Osteocyte (in vitro differentiated cells): Measurements from ENCODE around the gene MSLN. TPM values are rescaled to one million over a fixed set of nuclear protein-coding genes. Genes with fewer than 3 reads are reported as not detected.

Experiments used
- DNase-seq: peaks from one replicate; pipeline ENCODE4 v3.0.0; 2021; ENCODE audit warnings: mixed read lengths; ENCODE audit not compliant: unreplicated experiment; ENCODE audit errors: extremely low spot score
- H3K27ac Mint-ChIP-seq: one replicate; pipeline ENCODE4 v1.8.0; 2021; ENCODE audit warnings: mild to moderate bottlenecking, mixed read lengths; ENCODE audit not compliant: unreplicated experiment
- H3K27me3 Mint-ChIP-seq: one replicate; pipeline ENCODE4 v1.8.0; 2021; ENCODE audit warnings: mixed read lengths; ENCODE audit not compliant: unreplicated experiment
- H3K36me3 Mint-ChIP-seq: one replicate; pipeline ENCODE4 v1.8.0; 2021; ENCODE audit warnings: mixed read lengths; ENCODE audit not compliant: unreplicated experiment
- H3K4me1 Mint-ChIP-seq: one replicate; pipeline ENCODE4 v1.8.0; 2021; ENCODE audit warnings: mixed read lengths; ENCODE audit not compliant: unreplicated experiment
- H3K4me3 Mint-ChIP-seq: one replicate; pipeline ENCODE4 v1.8.0; 2021; ENCODE audit warnings: mild to moderate bottlenecking, moderate library complexity, mixed read lengths; ENCODE audit not compliant: unreplicated experiment
- H3K9me3 Mint-ChIP-seq: one replicate; pipeline ENCODE4 v1.8.0; 2021; ENCODE audit warnings: mixed read lengths; ENCODE audit not compliant: unreplicated experiment
- microRNA-seq: library from miRNA; unstranded; fragments of <30 nt; microRNA quantifications from one replicate; pipeline ENCODE4 v1.1.0, GENCODE V29; 2020; ENCODE audit not compliant: unreplicated experiment
- total RNA-seq: library from RNA; stranded (reverse); gene quantifications from 2 replicates; pipeline ENCODE4 v1.2.1, GENCODE V29; 2021
- TF ChIP-seq, protein P1 (sequence below): fragments of 200-600 bp; sonication (generic); IDR thresholded peaks from 2 replicates; pipeline ENCODE4 v1.5.0; 2021; ENCODE audit warnings: antibody characterized with exemption, mild to moderate bottlenecking, moderate library complexity

Gene MSLN
- total RNA-seq, 1 donor from 2014 or later = 0.19 TPM

- Mint-ChIP-seq H3K4me1 (peaks cover 5% of the 10 kb centered on the region), H3K27ac (no peak overlapping the region), H3K27me3 (peaks cover 2% of the 10 kb centered on the region), H3K4me3 (no peak overlapping the region), H3K9me3 (no peaks in the 10 kb centered on the region), H3K36me3 (no peaks in the 10 kb centered on the region)
- TF ChIP-seq, protein P1, sequence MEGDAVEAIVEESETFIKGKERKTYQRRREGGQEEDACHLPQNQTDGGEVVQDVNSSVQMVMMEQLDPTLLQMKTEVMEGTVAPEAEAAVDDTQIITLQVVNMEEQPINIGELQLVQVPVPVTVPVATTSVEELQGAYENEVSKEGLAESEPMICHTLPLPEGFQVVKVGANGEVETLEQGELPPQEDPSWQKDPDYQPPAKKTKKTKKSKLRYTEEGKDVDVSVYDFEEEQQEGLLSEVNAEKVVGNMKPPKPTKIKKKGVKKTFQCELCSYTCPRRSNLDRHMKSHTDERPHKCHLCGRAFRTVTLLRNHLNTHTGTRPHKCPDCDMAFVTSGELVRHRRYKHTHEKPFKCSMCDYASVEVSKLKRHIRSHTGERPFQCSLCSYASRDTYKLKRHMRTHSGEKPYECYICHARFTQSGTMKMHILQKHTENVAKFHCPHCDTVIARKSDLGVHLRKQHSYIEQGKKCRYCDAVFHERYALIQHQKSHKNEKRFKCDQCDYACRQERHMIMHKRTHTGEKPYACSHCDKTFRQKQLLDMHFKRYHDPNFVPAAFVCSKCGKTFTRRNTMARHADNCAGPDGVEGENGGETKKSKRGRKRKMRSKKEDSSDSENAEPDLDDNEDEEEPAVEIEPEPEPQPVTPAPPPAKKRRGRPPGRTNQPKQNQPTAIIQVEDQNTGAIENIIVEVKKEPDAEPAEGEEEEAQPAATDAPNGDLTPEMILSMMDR = no peak
- DNase-seq = no peak
These were observed 57.6 kb downstream of the MSLN start for GRCh38 chr16:818132-818531.

Small RNA genes lying within 50 kb of the gene (microRNA-seq; reads per million reads assigned to microRNA genes)
- gene MIR662 = not detected

Other genes starting within 250 kb of the MSLN start
- 38.3 and 39.9 TPM in 2 replicates for gene CAPN15, start 233.0 kb upstream of the MSLN start, total RNA-seq
- gene PRR35, start 200.3 kb upstream of the MSLN start, total RNA-seq = not detected in 2 replicates
- gene NHLRC4, start 193.7 kb upstream of the MSLN start, total RNA-seq = 0.57 and 1.7 TPM in 2 replicates
- gene PIGQ, start 190.8 kb upstream of the MSLN start, total RNA-seq = 62.0 and 63.6 TPM in 2 replicates
- gene RAB40C, start 170.7 kb upstream of the MSLN start, total RNA-seq = 17.1 and 20.0 TPM in 2 replicates
- 0.47 and 0.56 TPM in 2 replicates for gene WFIKKN1, start 129.7 kb upstream of the MSLN start, total RNA-seq
- gene METTL26, start 124.4 kb upstream of the MSLN start, total RNA-seq = 58.2 and 69.8 TPM in 2 replicates
- 11.3 and 14.8 TPM in 2 replicates for gene MCRIP2, start 118.9 kb upstream of the MSLN start, total RNA-seq
- 28.2 and 38.9 TPM in 2 replicates for gene WDR90, start 111.4 kb upstream of the MSLN start, total RNA-seq
- 125 and 126 TPM in 2 replicates for gene RHOT2, start 92.6 kb upstream of the MSLN start, total RNA-seq
- gene RHBDL1, start 85.1 kb upstream of the MSLN start, total RNA-seq = 3.6 and 5.4 TPM in 2 replicates
- 109 and 116 TPM in 2 replicates for gene STUB1, start 80.3 kb upstream of the MSLN start, total RNA-seq
- gene JMJD8, start 76.4 kb upstream of the MSLN start, total RNA-seq = 57.6 and 62.1 TPM in 2 replicates
- gene WDR24, start 70.3 kb upstream of the MSLN start, total RNA-seq = 19.4 and 19.9 TPM in 2 replicates
- 0.32 and 0.44 TPM in 2 replicates for gene FBXL16, start 54.9 kb upstream of the MSLN start, total RNA-seq
- 48.2 and 49.7 TPM in 2 replicates for gene METRN, start 45.6 kb upstream of the MSLN start, total RNA-seq
- 41.5 and 41.7 TPM in 2 replicates for gene ANTKMT, start 39.6 kb upstream of the MSLN start, total RNA-seq
- 2.6 and 3.1 TPM in 2 replicates for gene CCDC78, start 34.3 kb upstream of the MSLN start, total RNA-seq
- gene HAGHL, start 33.6 kb upstream of the MSLN start, total RNA-seq = 11.3 and 17.3 TPM in 2 replicates
- 31.4 and 31.5 TPM in 2 replicates for gene CIAO3, start 19.7 kb upstream of the MSLN start, total RNA-seq
- 20.8 and 24.3 TPM in 2 replicates for gene RPUSD1, start 27.6 kb downstream of the MSLN start, total RNA-seq
- gene CHTF18, start 27.9 kb downstream of the MSLN start, total RNA-seq = 19.3 and 25.4 TPM in 2 replicates
- not detected in 2 replicates for gene GNG13, start 40.0 kb downstream of the MSLN start, total RNA-seq
- 24.6 and 27.4 TPM in 2 replicates for gene LMF1, start 210.2 kb downstream of the MSLN start, total RNA-seq
- gene SOX8, start 221.0 kb downstream of the MSLN start, total RNA-seq = 0.27 and 0.31 TPM in 2 replicates